Colonic mucosa (tissue), 4 donors: ENCODE measurements around the gene PALB2. TPM values are rescaled to one million over a fixed set of nuclear protein-coding genes. Genes with fewer than 3 reads are reported as not detected.
"Not testable (repeated sequence)": the region's sequence is repeated elsewhere in the genome, so short reads cannot be mapped to it uniquely, and the experiment has no call there.

Experiments used
- DNase-seq: peaks from one replicate; pipeline ENCODE4 v3.0.0-alpha.2; 2020
- H3K27ac ChIP-seq: fragments of 200-600 bp; one replicate; pipeline ENCODE4 v1.8.0; 2021
- H3K27me3 ChIP-seq: fragments of 200-600 bp; one replicate; pipeline ENCODE4 v1.8.0; 2021
- H3K36me3 ChIP-seq: fragments of 200-600 bp; one replicate; pipeline ENCODE4 v1.8.0; 2021
- H3K4me1 ChIP-seq: fragments of 200-600 bp; one replicate; pipeline ENCODE4 v1.8.0; 2021; ENCODE audit warnings: mild to moderate bottlenecking
- H3K4me3 ChIP-seq: fragments of 200-600 bp; one replicate; pipeline ENCODE4 v1.8.0; 2021
- H3K9ac ChIP-seq, 2 donors: one replicate each; pipeline ENCODE4 v1.7.0; 2013; ENCODE audit warnings: control low read depth in 2 of 2, low read depth in 2 of 2, low read length in 2 of 2
- H3K9me3 ChIP-seq: fragments of 200-600 bp; one replicate; pipeline ENCODE4 v1.8.0; 2021
- intact Hi-C: fragments of 100-400 bp; cut with DNase I; formaldehyde crosslinking; loops from one replicate; pipeline ENCODE4 v1.14.1; 2022
- total RNA-seq, 2 donors: library from RNA; stranded (reverse); fragmentation: NEBNext Ultra II Directional in 1 of 2; extraction: Animal tissue kit (Norgen Biotek cat#: 25700) in 1 of 2; gene quantifications; one replicate each; pipeline ENCODE4 v1.2.1, GENCODE V29; 2021
- TF ChIP-seq, protein P1 (sequence below): fragments of 200-600 bp; IDR thresholded peaks from one replicate; pipeline ENCODE4 v1.8.0; 2022; ENCODE audit warnings: antibody characterized with exemption, mild to moderate bottlenecking
- donor health status: healthy.
- donor health status: DM: no; HTN: no; CAD: no.
- donor health status: DM: no; HTN: no; CAD: no.

The PALB2 gene
- total RNA-seq, 2 donors from 2014 or later: 8.2 to 13.3 TPM

DNA sequence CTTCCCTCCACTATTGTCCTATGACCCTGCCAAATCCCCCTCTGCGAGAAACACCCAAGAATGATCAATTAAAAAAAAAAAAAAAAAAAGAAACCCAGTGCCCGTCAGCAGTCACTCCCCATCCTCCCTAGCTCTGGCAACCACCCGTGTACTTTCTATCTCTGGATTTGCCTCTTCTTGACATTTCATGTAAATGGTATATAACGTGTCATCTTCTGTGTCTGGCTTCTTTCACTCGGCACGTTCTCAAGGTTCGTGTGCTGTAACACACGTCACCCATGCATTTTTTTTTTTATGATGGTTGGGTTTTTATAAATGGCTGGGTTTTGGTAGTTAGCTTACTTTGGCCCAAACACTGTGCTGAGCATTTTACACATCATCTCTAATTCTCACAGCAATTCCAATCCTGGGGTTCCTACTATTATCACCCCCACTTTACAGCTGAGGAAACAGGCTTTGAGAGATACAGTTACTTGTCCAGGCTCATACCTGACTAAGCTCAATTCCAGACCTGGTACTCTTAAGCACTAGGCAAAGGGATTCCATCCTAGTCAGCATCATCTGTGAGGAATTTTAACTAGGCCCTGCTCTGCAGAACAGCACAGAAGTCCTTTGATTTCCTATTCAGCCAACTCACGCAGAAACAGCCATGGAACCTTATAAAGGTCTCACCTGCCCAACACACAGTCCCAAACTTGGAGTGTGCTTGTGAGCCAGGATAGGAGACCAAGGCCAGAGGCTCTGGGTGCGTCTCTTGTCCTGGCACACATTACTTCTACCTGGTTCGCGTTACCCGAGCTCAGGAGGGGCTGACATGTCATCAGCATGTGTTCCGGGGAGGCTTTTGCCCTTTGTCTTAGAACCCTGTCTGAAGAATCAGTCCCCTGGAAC, 56.7 kb downstream of the PALB2 start:
- Histone ChIP-seq H3K27me3 (no peaks in the 10 kb centered on the region), H3K9me3 (no peaks in the 10 kb centered on the region), H3K27ac (no peak overlapping the region), H3K36me3 (peaks cover 13% of the 10 kb centered on the region), H3K9ac (no peak overlapping the region), H3K4me3 (no peak overlapping the region), H3K4me1 (no peaks in the 10 kb centered on the region)
- no peak for DNase-seq
- TF ChIP-seq, protein P1, sequence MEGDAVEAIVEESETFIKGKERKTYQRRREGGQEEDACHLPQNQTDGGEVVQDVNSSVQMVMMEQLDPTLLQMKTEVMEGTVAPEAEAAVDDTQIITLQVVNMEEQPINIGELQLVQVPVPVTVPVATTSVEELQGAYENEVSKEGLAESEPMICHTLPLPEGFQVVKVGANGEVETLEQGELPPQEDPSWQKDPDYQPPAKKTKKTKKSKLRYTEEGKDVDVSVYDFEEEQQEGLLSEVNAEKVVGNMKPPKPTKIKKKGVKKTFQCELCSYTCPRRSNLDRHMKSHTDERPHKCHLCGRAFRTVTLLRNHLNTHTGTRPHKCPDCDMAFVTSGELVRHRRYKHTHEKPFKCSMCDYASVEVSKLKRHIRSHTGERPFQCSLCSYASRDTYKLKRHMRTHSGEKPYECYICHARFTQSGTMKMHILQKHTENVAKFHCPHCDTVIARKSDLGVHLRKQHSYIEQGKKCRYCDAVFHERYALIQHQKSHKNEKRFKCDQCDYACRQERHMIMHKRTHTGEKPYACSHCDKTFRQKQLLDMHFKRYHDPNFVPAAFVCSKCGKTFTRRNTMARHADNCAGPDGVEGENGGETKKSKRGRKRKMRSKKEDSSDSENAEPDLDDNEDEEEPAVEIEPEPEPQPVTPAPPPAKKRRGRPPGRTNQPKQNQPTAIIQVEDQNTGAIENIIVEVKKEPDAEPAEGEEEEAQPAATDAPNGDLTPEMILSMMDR: no peak
- intact Hi-C loops: no loop called here

DNA sequence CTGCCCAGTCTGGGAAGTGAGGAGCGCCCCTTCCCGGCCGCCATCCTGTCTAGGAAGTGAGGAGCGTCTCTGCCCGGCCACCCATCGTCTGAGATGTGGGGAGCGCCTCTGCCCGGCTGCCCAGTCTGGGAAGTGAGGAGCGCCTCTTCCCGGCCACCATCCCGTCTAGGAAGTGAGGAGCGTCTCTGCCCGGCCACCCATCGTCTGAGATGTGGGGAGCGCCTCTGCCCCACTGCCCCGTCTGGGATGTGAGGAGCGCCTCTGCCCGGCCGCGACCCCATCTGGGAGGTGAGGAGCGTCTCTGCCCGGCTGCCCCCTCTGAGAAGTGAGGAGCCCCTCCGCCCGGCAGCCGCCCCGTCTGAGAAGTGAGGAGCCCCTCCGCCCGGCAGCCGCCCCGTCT, 57.8 kb downstream of the PALB2 start:
- intact Hi-C loops, H3K4me3 ChIP-seq, H3K36me3 ChIP-seq, H3K9ac ChIP-seq, H3K4me1 ChIP-seq, H3K9me3 ChIP-seq, H3K27me3 ChIP-seq, H3K27ac ChIP-seq, DNase-seq: not testable (repeated sequence)

DNA sequence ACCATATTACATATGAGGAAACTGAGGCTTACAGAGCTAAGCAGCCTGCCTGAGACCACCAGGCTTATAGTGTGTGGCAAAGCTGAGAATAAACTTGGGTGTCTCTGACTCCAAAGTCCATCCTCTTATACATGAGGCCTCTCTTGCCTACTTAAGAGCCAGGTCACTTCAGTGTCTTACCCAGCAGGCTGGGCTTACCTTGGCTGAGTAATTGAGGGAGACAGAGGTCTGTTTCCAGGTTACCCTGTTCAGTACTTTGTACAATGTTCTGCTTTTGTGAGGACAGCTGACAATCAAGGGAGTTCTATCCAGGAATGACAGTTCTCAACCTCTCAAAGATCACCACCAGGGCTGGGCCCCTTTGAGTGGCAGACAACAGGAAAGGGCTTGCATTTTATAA, 59.3 kb downstream of the PALB2 start:
- no peaks in the 10 kb centered on the region for H3K9me3 ChIP-seq
- no peak for DNase-seq
- no peak overlapping the region for H3K9ac ChIP-seq
- no peak overlapping the region for H3K4me3 ChIP-seq
- TF ChIP-seq, protein P1: no peak
- no peak overlapping the region for H3K27ac ChIP-seq
- H3K4me1 ChIP-seq: no peaks in the 10 kb centered on the region
- no peaks in the 10 kb centered on the region for H3K27me3 ChIP-seq
- intact Hi-C loops: no loop called here
- no peaks in the 10 kb centered on the region for H3K36me3 ChIP-seq

DNA sequence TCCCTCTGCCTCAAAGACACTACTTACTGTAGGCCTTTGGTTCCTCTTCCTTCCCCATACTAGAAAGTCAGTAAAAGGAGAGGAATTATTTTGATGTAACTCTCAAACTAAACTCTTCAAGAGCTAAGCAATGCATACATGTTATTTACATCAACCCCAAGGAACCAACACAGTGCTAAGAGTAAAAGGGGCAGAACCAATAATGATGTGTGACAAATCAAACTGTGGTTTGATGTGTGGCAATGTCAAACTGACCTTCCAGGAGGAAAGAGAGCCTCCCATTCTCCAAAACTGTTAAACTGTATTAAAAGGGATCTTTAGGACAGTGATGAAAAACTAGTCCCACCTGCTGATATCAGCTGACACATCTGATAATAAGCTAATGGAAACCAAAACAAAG, 60.7 kb downstream of the PALB2 start:
- TF ChIP-seq, protein P1: no peak
- no peak overlapping the region for H3K4me3 ChIP-seq
- no peaks in the 10 kb centered on the region for H3K27me3 ChIP-seq
- no peak overlapping the region for H3K9ac ChIP-seq
- H3K27ac ChIP-seq: no peak overlapping the region
- H3K36me3 ChIP-seq: no peaks in the 10 kb centered on the region
- intact Hi-C loops: no loop called here
- no peaks in the 10 kb centered on the region for H3K9me3 ChIP-seq
- H3K4me1 ChIP-seq: no peaks in the 10 kb centered on the region
- DNase-seq: no peak

DNA sequence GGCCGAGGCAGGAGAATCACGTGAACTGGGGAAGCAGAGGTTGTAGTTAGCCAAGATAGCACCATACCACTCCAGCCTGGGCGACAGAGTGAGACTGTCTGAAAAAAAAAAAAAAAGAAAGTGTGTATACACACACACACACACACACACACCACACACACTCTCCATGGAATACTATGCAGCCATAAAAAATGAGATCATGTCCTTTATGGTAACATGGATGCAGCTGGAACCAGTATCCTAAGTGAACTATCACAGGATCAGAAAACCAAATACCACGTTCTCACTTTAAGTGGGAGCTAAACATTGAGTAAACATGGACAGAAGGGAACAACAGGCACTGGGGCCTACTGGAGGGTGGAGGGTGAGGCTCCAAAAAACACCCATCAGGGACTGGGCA, 61.7 kb downstream of the PALB2 start:
- intact Hi-C loops: no loop called here
- DNase-seq: no peak
- Histone ChIP-seq H3K27ac (no peak overlapping the region), H3K36me3 (no peaks in the 10 kb centered on the region), H3K4me3 (no peak overlapping the region), H3K9ac (no peak overlapping the region), H3K27me3 (no peaks in the 10 kb centered on the region), H3K9me3 (no peaks in the 10 kb centered on the region), H3K4me1 (no peaks in the 10 kb centered on the region)
- TF ChIP-seq, protein P1: no peak

DNA sequence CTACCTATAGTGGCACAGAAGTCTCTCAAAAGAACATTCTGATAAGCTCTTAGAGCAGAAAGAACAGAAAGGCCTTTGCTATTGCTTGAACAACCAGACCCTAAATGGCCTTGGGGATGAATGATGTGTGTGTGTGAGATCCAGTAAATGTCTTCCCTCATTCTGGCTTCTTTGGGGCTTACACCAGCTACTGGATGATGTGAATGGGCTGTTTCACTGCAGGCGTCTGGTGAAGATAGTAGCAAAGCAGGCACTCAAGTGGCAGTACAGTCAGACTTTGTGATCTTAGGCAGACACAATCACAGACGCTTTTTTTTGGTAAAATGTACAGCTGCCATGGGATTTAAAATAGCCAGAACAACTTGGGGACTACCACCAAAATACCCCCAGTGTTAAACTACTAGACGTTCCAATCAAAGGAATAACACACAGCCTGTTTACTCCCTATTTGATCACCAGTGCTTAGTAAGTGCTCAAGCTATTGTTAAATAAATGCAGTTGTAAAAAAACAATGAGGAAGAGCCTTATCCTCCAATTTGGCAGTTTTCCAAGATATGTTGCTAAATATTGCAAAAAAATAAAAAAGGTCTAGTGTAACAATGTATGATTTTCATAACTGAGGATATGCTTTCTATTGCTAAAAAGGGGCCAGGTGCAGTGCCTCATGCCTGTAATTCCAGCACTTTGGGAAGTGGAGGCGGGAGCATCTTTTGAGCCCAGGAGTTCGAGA, 62.8 kb downstream of the PALB2 start:
- no peaks in the 10 kb centered on the region for H3K27me3 ChIP-seq
- no peak for DNase-seq

More for the DNA sequence above, 62.8 kb downstream of the PALB2 start:
- no peaks in the 10 kb centered on the region for H3K9me3 ChIP-seq
- H3K9ac ChIP-seq: no peak overlapping the region
- no peak overlapping the region for H3K4me3 ChIP-seq
- intact Hi-C loops: no loop called here
- no peaks in the 10 kb centered on the region for H3K4me1 ChIP-seq
- no peaks in the 10 kb centered on the region for H3K36me3 ChIP-seq
- TF ChIP-seq, protein P1: no peak
- no peak overlapping the region for H3K27ac ChIP-seq
